ENCODE data around the gene RNF181.
A peak's percentile ranks its signal among the peaks of the same experiment; 100 is the strongest.
"Not testable (repeated sequence)": the region's sequence is repeated elsewhere in the genome, so short reads cannot be mapped to it uniquely, and the experiment has no call there.

RNF181 gene

GRCh38 chr2:85558160-85558559, 37.4 kb upstream of the RNF181 start:
- DNase-seq (ENCODE audit: insufficient read length, low spot score) (no peak), FAIRE-seq (no peak)
- TF ChIP-seq, protein P1, sequence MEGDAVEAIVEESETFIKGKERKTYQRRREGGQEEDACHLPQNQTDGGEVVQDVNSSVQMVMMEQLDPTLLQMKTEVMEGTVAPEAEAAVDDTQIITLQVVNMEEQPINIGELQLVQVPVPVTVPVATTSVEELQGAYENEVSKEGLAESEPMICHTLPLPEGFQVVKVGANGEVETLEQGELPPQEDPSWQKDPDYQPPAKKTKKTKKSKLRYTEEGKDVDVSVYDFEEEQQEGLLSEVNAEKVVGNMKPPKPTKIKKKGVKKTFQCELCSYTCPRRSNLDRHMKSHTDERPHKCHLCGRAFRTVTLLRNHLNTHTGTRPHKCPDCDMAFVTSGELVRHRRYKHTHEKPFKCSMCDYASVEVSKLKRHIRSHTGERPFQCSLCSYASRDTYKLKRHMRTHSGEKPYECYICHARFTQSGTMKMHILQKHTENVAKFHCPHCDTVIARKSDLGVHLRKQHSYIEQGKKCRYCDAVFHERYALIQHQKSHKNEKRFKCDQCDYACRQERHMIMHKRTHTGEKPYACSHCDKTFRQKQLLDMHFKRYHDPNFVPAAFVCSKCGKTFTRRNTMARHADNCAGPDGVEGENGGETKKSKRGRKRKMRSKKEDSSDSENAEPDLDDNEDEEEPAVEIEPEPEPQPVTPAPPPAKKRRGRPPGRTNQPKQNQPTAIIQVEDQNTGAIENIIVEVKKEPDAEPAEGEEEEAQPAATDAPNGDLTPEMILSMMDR (IDR thresholded peaks at IDR 0.05; ENCODE audit: insufficient read depth, missing control alignments) = no peak

GRCh38 chr2:85560403-85560726, 35.2 kb upstream of the RNF181 start:
- FAIRE-seq; DNase-seq (ENCODE audit: insufficient read length, low spot score): not testable (repeated sequence)

GRCh38 chr2:85560812-85561279, 34.7 kb upstream of the RNF181 start:
- TF ChIP-seq, protein P1 (IDR thresholded peaks at IDR 0.05; ENCODE audit: insufficient read depth, missing control alignments) = no peak
- no peak for DNase-seq (ENCODE audit: insufficient read length, low spot score)
- no peak for FAIRE-seq

- DNase-seq (ENCODE audit: insufficient read length, low spot score) = peak; percentile 81
- no peak for FAIRE-seq
- TF ChIP-seq, protein P1 (IDR thresholded peaks at IDR 0.05; ENCODE audit: insufficient read depth, missing control alignments) = no peak
These were observed 34.0 kb upstream of the RNF181 start, which contains the start of gene GGCX for GRCh38 chr2:85561280-85562212. TSS of gene GGCX (minus strand) at chr2:85561493. CDS start at chr2:85561428, 65 bp downstream.

GRCh38 chr2:85564144-85564563, 31.4 kb upstream of the RNF181 start:
- DNase-seq (ENCODE audit: insufficient read length, low spot score) (no peak), FAIRE-seq (no peak)
- TF ChIP-seq, protein P1 (IDR thresholded peaks at IDR 0.05; ENCODE audit: insufficient read depth, missing control alignments) = no peak

DNA sequence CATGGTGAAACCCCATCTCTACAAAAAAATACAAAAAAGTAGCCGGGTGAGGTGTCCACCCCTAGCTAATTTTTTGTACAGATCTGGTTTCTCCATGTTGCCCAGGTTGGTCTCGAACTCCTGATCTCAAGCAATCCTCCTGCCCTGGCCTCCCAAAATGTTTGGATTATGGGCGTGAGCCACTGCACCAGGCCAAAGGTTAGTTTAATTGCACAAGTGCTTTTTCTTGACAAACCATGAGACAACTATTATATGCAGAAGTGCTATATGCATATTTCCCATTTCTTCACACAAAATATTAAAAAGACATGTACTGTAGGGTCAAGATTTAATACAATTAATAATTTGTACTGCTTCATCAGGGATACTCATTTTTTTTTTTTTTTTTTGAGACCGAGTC, 29.3 kb upstream of the RNF181 start:
- DNase-seq (ENCODE audit: insufficient read length, low spot score) (no peak), FAIRE-seq (no peak)
- TF ChIP-seq, protein P1 (IDR thresholded peaks at IDR 0.05; ENCODE audit: insufficient read depth, missing control alignments) = no peak

GRCh38 chr2:85575739-85576138, 19.8 kb upstream of the RNF181 start:
- FAIRE-seq = no peak
- DNase-seq (ENCODE audit: insufficient read length, low spot score) = no peak
- TF ChIP-seq, protein P1 (IDR thresholded peaks at IDR 0.05; ENCODE audit: insufficient read depth, missing control alignments) = no peak
